Muscle layer of colon (tissue), 2 donors: Measurements from ENCODE around the gene SAMSN1.
"Not testable (repeated sequence)": the region's sequence is repeated elsewhere in the genome, so short reads cannot be mapped to it uniquely, and the experiment has no call there.

Experiments
- H3K27ac ChIP-seq: one replicate; pipeline ENCODE4 v1.7.0; 2013; ENCODE audit warnings: low read depth, mild to moderate bottlenecking, low read length, moderate library complexity
- H3K27me3 ChIP-seq, 2 donors: one replicate each; pipeline ENCODE4 v1.7.0; 2013; ENCODE audit warnings: low read length in 2 of 2, mild to moderate bottlenecking in 2 of 2; ENCODE audit not compliant: insufficient read depth in 2 of 2, control insufficient read depth in 1 of 2
- H3K36me3 ChIP-seq: one replicate; pipeline ENCODE4 v1.7.0; 2013; ENCODE audit warnings: mild to moderate bottlenecking, low read length; ENCODE audit not compliant: insufficient read depth
- H3K4me1 ChIP-seq: one replicate; pipeline ENCODE4 v1.7.0; 2013; ENCODE audit warnings: mild to moderate bottlenecking, low read length; ENCODE audit not compliant: insufficient read depth
- H3K4me3 ChIP-seq, 2 donors: one replicate each; pipeline ENCODE4 v1.7.0; 2013; ENCODE audit warnings: low read length in 2 of 2, low read depth in 1 of 2, mild to moderate bottlenecking in 1 of 2, moderate library complexity in 1 of 2
- H3K9ac ChIP-seq: one replicate; pipeline ENCODE4 v1.7.0; 2013; ENCODE audit warnings: low read length
- H3K9me3 ChIP-seq: one replicate; pipeline ENCODE4 v1.7.0; 2013; ENCODE audit warnings: mild to moderate bottlenecking, low read length
- donor health status: abdominal sarcoma.
- donor health status: Adenocarcinoma of cecum.

The SAMSN1 gene

DNA sequence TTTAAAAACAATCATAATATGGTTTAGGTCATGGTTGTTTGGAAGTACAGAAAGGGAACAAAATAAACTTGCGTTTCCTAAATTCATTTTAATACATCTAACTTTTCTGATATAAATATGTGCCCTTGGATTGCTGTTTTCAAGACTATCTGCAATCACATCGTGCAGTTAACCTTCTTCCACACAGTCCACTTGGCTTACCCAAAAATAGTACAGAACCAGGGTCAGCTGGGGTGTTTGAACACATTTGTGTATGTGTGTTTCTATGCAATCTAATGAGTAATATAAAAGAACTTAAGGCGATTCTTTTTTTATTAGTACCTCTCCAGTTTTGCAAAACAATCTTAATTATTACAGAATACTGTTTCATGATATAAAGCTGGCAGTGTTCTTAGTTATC, 19.9 kb downstream of the SAMSN1 start:
- Histone ChIP-seq H3K36me3 (no peaks in the 10 kb centered on the region), H3K9ac (no peak overlapping the region), H3K9me3 (no peaks in the 10 kb centered on the region), H3K4me1 (no peaks in the 10 kb centered on the region), H3K4me3 (no peak overlapping the region), H3K27me3 (no peaks in the 10 kb centered on the region), H3K27ac (no peak overlapping the region)

GRCh38 chr21:14523234-14523633, 22.9 kb downstream of the SAMSN1 start:
- Histone ChIP-seq H3K9me3 (no peaks in the 10 kb centered on the region), H3K4me1 (no peaks in the 10 kb centered on the region), H3K36me3 (no peaks in the 10 kb centered on the region), H3K27ac (no peak overlapping the region), H3K4me3 (no peak overlapping the region), H3K27me3 (no peaks in the 10 kb centered on the region), H3K9ac (no peak overlapping the region)

- H3K36me3 ChIP-seq = no peaks in the 10 kb centered on the region
- H3K4me1 ChIP-seq = no peaks in the 10 kb centered on the region
- no peak overlapping the region for H3K9ac ChIP-seq
- H3K27ac ChIP-seq = no peak overlapping the region
- no peak overlapping the region for H3K4me3 ChIP-seq
- H3K27me3 ChIP-seq = no peaks in the 10 kb centered on the region
- no peaks in the 10 kb centered on the region for H3K9me3 ChIP-seq
Observed at GRCh38 chr21:14522736-14523135, 23.4 kb downstream of the SAMSN1 start.

DNA sequence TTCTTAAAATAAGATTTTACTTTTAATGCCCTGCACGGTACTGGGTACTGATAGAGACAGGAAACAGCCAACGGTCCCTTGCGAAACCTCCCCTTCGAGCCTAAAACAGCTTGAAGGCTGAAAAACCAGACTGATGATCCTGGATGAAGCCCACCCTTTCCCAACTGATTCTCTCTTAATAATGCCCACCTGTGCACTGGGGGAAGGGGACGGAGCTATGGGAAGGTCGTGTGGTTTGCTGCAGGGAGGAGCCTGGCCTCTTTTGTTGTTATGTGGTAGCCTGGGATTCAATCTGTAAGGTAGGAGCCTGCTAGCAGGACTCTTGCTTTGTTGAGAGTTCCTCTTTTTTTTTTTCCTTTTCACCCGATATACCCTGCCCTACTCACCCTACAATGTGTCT, 25.6 kb downstream of the SAMSN1 start:
- no peak overlapping the region for H3K9ac ChIP-seq
- no peak overlapping the region for H3K27ac ChIP-seq

DNA sequence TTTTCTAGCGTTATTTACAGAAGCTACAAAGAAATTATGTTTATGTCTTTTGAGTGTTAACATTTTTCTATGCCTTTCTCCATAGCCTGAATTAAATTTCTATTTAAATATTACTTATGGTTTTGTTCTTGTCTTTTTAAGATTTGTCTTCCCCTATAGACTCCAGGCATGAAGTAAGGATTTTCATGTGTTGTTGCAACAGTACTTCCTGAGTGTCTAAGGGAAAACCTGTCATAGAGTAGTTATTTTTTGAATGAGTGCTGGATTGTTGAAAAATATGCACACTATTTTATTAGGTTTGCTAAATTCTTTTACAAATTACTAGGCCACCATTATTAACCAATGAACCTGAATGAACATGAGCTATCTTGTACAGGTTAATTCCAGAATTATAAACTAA, 27.1 kb downstream of the SAMSN1 start:
- Histone ChIP-seq H3K4me3 (no peak overlapping the region), H3K4me1 (no peaks in the 10 kb centered on the region), H3K9ac (no peak overlapping the region), H3K36me3 (no peaks in the 10 kb centered on the region), H3K27ac (no peak overlapping the region), H3K9me3 (no peaks in the 10 kb centered on the region), H3K27me3 (no peaks in the 10 kb centered on the region)

More for the DNA sequence above, 25.6 kb downstream of the SAMSN1 start:
- H3K9me3 ChIP-seq = no peaks in the 10 kb centered on the region
- no peak overlapping the region for H3K4me3 ChIP-seq
- H3K36me3 ChIP-seq = no peaks in the 10 kb centered on the region
- no peaks in the 10 kb centered on the region for H3K27me3 ChIP-seq
- H3K4me1 ChIP-seq = no peaks in the 10 kb centered on the region

DNA sequence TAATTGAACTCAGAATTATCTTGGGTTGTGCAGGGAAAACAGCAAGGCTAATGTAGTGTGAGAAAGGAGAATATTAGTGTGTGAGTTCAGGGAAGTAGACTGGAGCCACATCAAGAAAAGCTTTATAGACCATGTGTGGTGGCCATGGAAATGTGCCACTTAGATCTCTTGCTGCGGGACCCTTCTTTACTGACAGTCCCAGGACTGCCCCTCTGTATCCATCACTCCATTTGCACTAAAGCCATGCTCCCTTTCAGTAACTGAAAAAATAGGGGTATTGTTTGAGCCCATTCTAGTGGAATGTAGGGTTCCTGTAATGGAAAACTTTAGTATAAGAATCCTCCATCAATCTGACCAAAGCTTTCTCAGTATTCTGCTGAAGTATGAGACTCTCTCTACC, 32.3 kb downstream of the SAMSN1 start:
- Histone ChIP-seq H3K9me3 (no peaks in the 10 kb centered on the region), H3K36me3 (no peaks in the 10 kb centered on the region), H3K4me3 (no peak overlapping the region), H3K27ac (no peak overlapping the region), H3K27me3 (no peaks in the 10 kb centered on the region), H3K4me1 (no peaks in the 10 kb centered on the region), H3K9ac (no peak overlapping the region)

- H3K9me3 ChIP-seq, H3K4me3 ChIP-seq, H3K36me3 ChIP-seq, H3K27ac ChIP-seq, H3K27me3 ChIP-seq, H3K4me1 ChIP-seq, H3K9ac ChIP-seq: not testable (repeated sequence)
Observed at GRCh38 chr21:14506859-14507457, 39.2 kb downstream of the SAMSN1 start.

DNA sequence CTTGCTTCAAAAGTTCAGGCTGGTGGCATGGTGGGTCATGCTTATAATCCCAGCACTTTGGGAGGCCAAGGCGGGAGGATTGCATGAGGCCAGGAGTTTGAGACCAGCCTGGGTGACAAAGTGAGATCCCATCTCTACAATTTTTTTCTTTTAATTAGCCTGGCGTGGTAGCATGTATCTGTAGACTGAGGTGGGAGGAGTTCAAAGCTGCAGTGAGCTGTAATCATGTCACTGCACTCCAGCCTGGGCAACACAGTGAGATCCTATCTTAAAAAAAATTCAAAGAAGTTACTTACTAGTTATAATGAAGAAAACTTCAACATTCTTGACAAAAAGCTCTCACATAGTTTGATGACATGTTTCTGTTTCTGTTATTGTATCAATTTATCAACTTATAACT, 45.2 kb downstream of the SAMSN1 start:
- no peaks in the 10 kb centered on the region for H3K4me1 ChIP-seq
- no peaks in the 10 kb centered on the region for H3K27me3 ChIP-seq

DNA sequence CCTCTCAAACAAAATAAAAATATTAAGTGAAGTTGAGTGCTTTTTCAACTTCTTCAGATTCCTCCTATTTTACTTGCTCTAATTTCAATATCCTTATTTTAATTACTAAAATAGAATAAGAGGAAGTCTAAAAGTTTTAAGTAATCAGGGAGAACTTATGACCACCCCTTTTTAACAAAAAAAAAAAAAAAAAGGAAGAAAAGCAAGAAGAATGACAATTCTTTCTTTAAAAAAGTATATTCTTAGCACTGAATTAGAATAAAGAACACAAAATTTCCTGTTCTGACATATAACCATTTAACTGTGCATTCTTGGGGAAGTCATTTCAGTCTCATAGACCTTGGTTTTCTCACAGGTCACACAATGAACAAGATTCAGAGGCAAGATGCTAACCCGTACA, 46.8 kb downstream of the SAMSN1 start:
- H3K4me3 ChIP-seq = no peak overlapping the region
- no peaks in the 10 kb centered on the region for H3K9me3 ChIP-seq
- no peaks in the 10 kb centered on the region for H3K27me3 ChIP-seq
- H3K9ac ChIP-seq = no peak overlapping the region
- no peaks in the 10 kb centered on the region for H3K4me1 ChIP-seq
- no peaks in the 10 kb centered on the region for H3K36me3 ChIP-seq
- H3K27ac ChIP-seq = no peak overlapping the region

More for the DNA sequence above, 45.2 kb downstream of the SAMSN1 start:
- Histone ChIP-seq H3K9me3 (no peaks in the 10 kb centered on the region), H3K4me3 (no peak overlapping the region), H3K27ac (no peak overlapping the region), H3K9ac (no peak overlapping the region), H3K36me3 (no peaks in the 10 kb centered on the region)

GRCh38 chr21:14497825-14498224, 48.3 kb downstream of the SAMSN1 start:
- Histone ChIP-seq H3K4me1 (no peaks in the 10 kb centered on the region), H3K36me3 (no peaks in the 10 kb centered on the region), H3K9ac (no peak overlapping the region), H3K27ac (no peak overlapping the region), H3K4me3 (no peak overlapping the region), H3K9me3 (no peaks in the 10 kb centered on the region), H3K27me3 (no peaks in the 10 kb centered on the region)

- no peaks in the 10 kb centered on the region for H3K9me3 ChIP-seq
- H3K4me3 ChIP-seq = no peak overlapping the region
- H3K36me3 ChIP-seq = no peaks in the 10 kb centered on the region
- no peak overlapping the region for H3K27ac ChIP-seq
- H3K4me1 ChIP-seq = no peaks in the 10 kb centered on the region
- H3K9ac ChIP-seq = no peak overlapping the region
- no peaks in the 10 kb centered on the region for H3K27me3 ChIP-seq
Observed at GRCh38 chr21:14495075-14495474, 51.0 kb downstream of the SAMSN1 start.

- not testable (repeated sequence) for H3K4me1 ChIP-seq
Observed at GRCh38 chr21:14494181-14494580, 51.9 kb downstream of the SAMSN1 start.

More at GRCh38 chr21:14494181-14494580, 51.9 kb downstream of the SAMSN1 start:
- not testable (repeated sequence) for H3K9ac ChIP-seq, H3K27me3 ChIP-seq, H3K4me3 ChIP-seq, H3K9me3 ChIP-seq, H3K36me3 ChIP-seq, H3K27ac ChIP-seq
